H7 (cell line): ENCODE measurements around the gene EGLN3. TPM values are rescaled to one million over a fixed set of nuclear protein-coding genes. Genes with fewer than 3 reads are reported as not detected.

ENCODE experiments used
- DNase-seq: peaks from one replicate; pipeline ENCODE4 v3.0.0; 2012
- H3K27me3 ChIP-seq: 2 replicates; pipeline ENCODE4 v1.6.0; 2011; ENCODE audit warnings: mild to moderate bottlenecking, low read length; ENCODE audit not compliant: control insufficient read depth, insufficient read depth
- H3K36me3 ChIP-seq: replicated peaks from 2 replicates; pipeline ENCODE4 v1.5.1; 2011; ENCODE audit warnings: low read length; ENCODE audit not compliant: control insufficient read depth, insufficient read depth
- H3K4me3 ChIP-seq: 2 replicates; pipeline ENCODE4 v1.5.1; 2011; ENCODE audit warnings: low read depth, mild to moderate bottlenecking, control low read depth, low read length, moderate library complexity; ENCODE audit not compliant: insufficient read depth
- total RNA-seq: library from RNA; depleted of rRNA; stranded (reverse); fragments of >200 nt; shearing (Covaris generic); gene quantifications from 2 replicates; pipeline ENCODE4 v1.2.3, GENCODE V29; 2014

The EGLN3 gene
- total RNA-seq, 1 experiment from 2014 or later = 12.3 TPM

DNA sequence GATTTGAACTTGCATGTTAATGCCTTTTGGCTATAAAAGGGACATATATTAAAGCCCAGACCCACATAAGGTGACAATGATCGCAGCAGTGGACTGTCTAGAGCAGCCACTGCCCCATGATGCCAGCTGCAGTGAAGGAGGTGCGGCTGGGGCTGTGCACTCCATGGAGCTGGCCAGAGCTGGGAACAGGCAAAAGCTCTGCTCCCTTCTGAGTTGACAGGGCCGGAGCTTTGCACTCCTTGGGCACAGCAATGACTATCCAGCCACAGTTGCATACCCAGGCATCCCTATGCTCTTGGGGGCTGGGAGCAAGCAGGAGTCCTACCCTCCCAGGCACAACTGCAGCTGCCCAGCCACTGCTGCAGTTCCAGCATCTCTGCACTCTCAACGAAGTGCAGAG, 50.2 kb downstream of the EGLN3 start:
- H3K36me3 ChIP-seq = no peaks in the 10 kb centered on the region
- DNase-seq = no peak
- no peak overlapping the region for H3K4me3 ChIP-seq
- H3K27me3 ChIP-seq = no peaks in the 10 kb centered on the region

DNA sequence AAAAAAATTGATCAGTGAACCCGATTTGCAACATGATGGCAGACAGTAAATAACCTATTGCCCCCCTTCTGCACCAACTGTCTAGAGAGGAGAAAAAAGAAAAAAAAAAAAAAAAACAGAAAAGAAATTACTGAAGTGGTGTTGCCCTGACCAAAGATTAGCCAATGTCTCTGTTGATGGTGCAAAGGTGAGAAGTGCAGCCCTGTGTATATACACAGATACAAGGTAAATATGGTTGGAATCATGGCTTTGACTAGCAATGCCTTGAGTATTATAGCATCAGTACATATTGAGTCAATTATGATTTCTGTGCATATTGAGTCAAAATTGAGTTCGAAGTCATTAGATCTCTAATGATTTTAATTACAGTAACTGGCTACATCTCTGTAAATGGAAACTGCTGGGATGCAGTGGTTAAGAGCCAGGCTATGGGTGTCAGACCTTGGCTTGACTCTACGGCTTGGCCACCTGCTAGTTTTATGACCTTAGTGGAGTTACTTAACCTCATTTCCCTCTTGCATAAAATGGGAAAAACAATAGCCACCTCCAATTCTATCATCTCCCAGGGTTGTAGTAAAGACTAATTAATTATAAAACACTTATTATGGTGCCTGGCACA, 51.0 kb downstream of the EGLN3 start:
- DNase-seq = no peak
- Histone ChIP-seq H3K4me3 (no peak overlapping the region), H3K36me3 (no peaks in the 10 kb centered on the region), H3K27me3 (no peaks in the 10 kb centered on the region)

DNA sequence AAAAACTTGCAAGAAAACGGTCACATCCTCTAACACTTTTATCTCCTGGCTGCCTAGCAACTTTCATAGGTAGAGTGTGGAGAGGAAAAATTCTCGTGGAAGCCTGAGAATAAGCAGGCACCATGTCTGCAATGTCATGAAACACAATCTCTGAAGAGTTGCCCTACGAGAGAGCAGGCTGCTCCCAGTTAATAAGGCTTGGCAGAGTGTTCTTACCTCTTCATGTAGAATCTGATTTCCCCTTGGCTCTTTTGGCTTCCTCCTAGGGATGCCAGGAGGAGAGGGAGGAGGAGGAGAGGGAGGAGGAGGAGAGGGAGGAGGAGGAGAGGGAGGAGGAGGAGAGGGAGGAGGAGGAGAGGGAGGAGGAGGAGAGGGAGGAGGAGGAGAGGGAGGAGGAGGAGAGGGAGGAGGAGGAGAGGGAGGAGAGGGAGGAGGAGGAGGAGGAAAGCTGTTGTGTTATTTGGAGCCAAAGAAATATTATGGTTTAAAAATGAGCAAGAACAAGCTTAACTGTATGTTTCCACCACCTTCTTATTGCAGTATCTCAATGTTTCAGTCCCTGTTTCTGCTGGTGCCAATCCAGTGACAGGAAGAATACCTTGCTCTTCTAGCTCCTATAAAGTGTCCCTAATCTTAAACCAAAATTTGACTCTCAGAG, 52.9 kb downstream of the EGLN3 start:
- no peak for DNase-seq
- H3K4me3 ChIP-seq = no peak overlapping the region

DNA sequence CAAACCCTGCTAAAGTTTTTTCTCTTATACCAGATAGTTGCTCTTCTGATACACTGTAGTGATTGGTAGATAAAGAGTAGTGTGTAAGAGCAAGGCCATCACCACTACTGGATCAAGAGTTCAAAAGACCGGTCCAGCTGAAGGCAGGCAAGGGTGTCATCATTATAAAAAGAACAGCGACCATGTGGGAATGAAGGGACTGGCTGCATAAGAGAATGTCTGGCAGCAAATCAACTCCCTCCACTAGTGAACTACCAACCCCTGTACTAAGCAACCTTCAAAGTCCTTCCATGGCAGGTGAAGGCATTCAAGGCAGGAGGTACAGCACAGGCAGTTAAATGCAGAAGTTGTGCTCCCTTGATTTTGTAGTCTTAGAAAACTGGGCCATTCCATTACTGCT, 53.5 kb downstream of the EGLN3 start:
- no peak for DNase-seq
- Histone ChIP-seq H3K27me3 (no peaks in the 10 kb centered on the region), H3K4me3 (no peak overlapping the region), H3K36me3 (no peaks in the 10 kb centered on the region)

More for the DNA sequence above, 52.9 kb downstream of the EGLN3 start:
- no peaks in the 10 kb centered on the region for H3K27me3 ChIP-seq
- H3K36me3 ChIP-seq = no peaks in the 10 kb centered on the region

DNA sequence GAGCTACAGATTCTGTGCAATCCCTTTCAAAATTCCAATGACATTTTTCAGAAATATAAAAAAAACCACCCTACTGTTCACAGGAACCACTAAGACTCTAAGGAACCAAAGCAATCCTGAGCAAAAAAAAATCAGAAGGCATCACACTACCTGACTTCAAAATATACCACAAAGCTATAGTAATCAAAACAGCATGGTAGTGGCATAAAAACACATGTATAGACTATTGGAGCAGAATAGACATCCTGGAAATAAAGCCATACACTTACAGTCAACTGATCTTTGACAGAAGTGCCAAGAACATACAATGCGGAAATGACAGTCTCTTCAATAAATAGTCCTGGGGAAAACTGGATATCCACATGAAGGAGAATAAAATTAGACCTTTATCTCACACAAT, 56.5 kb downstream of the EGLN3 start:
- Histone ChIP-seq H3K4me3 (no peak overlapping the region), H3K36me3 (no peaks in the 10 kb centered on the region), H3K27me3 (no peaks in the 10 kb centered on the region)
- no peak for DNase-seq

DNA sequence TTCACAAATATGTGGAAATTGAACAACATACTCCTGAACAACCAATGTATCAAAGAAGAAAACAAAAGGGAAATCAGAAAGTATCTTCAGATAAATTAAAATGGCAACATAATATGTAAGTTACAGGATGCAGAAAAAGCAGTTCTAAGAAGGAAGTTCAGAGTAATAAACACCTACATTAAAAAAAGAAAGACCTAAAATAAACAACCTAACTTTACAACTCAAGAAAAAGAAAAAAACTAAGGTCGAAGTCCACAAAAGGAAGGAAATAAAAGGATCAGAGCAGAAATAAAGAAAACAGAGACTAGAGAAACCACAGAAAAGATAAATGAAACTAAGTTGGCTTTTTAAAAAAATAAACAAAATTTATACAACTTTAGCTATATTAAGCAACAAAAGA, 59.2 kb downstream of the EGLN3 start:
- no peaks in the 10 kb centered on the region for H3K36me3 ChIP-seq
- no peak for DNase-seq
- H3K4me3 ChIP-seq = no peak overlapping the region
- H3K27me3 ChIP-seq = no peaks in the 10 kb centered on the region

DNA sequence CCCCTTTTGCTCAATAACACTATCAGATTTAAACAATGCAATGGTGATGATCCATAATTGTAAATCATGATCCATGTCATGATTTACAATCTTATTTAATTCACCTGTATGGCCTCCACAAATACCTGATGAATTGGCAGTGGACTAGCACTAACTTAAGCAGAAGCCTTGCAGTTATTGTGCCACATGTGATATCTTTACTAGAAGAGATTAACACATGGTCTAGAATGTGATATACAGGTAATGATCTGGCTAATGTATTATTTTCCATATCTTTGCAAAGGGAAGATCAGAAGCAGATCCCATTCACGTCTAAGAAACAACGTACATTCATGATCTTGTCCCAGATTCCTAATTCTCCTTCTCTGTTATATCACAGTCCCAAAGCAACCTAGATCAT, 66.0 kb downstream of the EGLN3 start:
- no peak overlapping the region for H3K4me3 ChIP-seq
- H3K27me3 ChIP-seq = no peaks in the 10 kb centered on the region
- no peak for DNase-seq

DNA sequence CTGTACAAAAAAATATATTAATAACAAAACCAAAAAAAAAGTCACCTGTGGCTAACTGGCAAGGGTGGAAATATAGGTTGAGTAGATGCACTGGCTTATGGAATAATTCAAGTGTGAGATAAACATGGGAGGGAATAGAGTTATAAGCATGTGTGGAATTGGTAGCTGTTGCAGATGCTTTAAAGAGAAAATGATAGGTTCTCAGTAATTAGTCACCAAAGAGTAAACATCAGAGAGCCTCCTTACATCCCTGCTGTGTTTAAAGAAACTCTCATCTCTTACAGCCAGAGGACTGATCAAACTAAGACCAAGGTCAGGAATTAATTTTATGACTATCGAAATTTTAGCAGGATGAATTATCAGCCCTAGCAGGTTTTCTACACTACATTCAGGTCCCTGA, 70.5 kb downstream of the EGLN3 start:
- H3K4me3 ChIP-seq = no peak overlapping the region
- DNase-seq = no peak
- H3K27me3 ChIP-seq = no peaks in the 10 kb centered on the region
- H3K36me3 ChIP-seq = no peaks in the 10 kb centered on the region

More for the DNA sequence above, 66.0 kb downstream of the EGLN3 start:
- no peaks in the 10 kb centered on the region for H3K36me3 ChIP-seq

DNA sequence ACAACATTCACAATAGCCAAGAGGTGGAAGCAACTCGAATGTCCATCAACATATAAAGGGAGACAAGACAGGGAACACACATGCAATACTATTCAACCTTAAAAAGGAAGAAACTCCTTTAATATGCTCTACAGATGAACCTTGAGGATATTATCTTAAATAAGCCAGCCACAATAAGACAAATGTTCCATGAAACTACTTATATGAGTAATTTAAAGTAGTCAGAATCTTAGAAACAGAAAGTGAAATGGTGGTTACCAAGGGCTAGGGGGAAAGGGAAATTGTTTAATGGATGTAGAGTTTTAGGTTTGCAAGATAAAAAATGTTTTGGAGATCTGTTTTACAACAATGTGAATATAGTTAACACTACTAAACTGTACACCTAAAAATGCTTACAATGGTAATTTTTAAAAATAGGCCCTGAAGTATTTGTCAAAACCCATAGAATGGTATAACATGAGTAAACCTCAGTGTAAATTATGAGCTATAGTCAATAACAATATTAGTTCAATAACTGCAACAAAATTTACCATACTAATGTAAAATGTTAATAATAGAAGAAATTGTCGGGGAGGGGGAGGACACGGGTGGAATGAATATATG, 71.1 kb downstream of the EGLN3 start:
- Histone ChIP-seq H3K36me3 (no peaks in the 10 kb centered on the region), H3K27me3 (no peaks in the 10 kb centered on the region), H3K4me3 (no peak overlapping the region)
- DNase-seq = no peak

DNA sequence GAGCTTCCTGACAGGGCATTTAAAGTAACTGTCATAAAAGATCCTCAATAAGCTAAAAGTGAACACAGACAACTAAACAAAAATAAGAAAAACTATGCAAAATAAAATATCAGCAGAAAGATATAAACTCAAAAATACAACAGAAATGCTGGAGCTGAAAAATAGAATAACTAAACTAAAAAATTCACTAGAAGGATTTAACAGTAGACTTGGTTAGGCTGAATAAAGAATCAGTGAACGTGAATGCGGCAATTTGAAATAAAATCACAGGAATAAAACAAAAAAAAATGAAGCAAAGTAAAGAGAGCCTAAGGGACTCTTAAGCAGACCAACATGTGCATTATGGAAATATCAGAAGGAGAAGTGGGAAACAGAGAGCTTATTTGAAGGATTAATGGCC, 74.6 kb downstream of the EGLN3 start:
- Histone ChIP-seq H3K27me3 (no peaks in the 10 kb centered on the region), H3K36me3 (no peaks in the 10 kb centered on the region), H3K4me3 (no peak overlapping the region)
- no peak for DNase-seq
